GM04504 (cell line): ENCODE measurements around the gene OGT.

Experiments
- DNase-seq: peaks from one replicate; pipeline ENCODE4 v3.0.0-alpha.2; 2012; ENCODE audit warnings: low read depth

The OGT gene

DNA sequence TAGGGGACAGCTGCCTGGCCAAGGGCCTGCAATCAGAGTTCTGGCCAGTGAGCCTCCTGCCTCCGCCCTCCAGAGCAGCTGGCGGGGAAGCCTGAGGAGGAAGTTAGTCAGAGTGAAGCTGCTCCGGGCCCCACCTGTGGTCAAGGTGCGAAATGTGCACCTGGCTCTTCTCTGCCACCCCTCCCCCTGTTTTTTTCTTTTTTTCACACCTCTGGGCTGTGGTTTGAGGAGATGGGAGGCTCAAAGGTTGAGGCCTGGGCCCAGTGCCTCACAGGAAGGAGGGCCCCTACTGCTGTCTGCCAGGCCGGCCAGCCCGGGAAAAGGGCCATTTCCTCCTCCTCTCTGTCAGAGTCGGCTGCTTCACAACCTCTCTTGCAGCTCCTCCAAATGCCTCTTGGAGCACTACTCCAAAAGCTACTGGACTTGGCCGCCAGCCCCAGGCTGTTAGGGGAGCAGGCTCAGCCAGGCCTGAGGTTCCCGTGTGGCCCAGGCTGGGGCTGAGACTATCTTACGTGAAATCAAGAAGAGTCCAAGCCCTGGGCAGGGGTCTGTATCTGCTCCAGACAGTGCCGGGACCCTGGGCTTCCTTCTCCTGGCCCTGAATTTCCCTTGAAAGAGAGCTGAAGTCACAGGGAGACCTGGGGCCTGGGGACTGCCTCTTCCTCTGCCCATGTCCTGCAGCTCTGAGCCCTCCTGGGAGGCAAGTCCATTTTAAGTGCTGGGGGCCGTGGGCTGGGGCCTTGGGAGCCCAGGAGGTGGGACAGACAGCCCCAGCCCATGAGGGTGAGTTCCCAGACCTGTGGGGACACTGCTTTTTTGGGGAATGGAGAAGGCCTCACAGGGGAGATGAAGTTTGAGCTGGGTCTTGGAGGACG lies 89.9 kb downstream of the OGT start:
- DNase-seq = peak; percentile 53

DNA sequence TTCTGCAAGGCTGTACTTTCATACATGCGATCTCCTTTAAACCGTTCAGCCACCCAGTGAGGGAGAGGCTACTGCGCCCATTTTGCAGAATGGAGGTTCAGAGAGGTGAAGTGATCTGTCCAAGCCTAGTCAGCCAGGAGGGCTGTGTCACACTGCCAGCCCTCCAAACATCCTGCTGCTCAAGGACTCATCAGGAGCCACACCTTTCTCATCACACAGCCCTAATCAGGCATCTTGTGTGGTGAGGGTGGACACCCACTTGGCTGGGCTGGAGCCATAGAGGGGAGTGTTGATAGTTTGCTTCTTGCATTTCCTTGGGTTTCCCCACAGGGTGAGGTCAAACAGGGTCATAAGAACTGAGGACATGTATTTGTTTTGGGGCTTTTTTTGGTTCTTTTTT lies 90.8 kb downstream of the OGT start:
- DNase-seq = no peak

DNA sequence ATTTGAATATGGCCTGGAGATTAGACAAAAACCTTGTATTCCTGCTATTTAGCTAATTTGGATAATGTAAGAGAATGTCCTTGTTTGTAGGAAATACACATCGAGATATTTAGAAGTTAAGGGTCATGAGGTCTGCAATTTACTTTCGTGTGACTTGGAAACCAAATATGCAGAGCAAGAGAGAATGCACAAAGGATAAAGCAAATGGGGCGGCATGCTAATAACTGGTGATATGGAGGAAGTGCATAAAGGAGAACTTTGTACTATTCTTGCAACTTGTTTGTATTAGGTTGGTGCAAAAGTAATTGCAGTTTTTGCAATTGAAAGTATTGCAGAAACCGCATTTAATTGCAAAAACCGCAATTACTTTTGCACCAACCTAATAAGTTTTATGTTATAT lies 92.6 kb downstream of the OGT start:
- DNase-seq = no peak
